Measurements from ENCODE around the gene MRPL55.

The MRPL55 gene

DNA sequence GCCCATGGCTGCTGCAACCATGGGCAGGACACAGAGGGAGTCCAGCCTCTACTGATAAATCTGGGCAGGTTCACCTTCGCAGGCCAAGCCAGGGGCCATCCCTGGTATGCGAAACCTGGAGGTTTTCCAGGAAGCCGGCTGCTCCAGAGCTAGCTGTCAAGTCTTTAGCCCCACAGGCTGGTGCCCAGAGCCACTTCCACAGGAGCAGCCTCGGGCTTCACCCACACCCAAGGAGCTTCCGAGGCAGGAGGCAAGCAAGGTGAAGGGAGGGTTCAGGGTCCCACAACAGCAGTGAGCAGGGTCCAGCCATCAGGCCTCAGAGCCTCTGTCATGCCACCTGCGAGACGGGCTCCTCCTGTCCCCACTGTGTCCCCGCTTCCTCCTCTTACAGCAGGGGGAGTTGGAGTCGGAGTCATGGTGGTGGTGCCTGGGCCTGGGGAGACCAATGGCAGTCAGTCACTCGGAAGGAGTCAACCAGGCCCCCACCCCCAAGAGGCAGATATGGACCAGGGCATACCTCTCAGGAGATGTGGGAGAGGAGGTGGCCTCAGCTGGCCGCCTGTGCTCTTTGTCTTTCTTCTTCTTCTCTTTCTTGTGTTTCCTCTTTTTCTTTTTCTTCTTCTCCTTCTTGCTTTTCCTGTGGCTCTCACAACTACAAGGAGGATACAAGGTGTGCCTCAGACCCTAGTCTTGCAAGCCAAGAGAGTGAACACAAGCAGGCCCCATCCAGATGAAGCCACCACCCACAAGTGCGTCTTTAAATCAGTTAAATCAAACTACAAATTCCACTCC lies 8.1 kb downstream of the MRPL55 start:
- no peak for DNase-seq (ENCODE audit: low spot score)

DNA sequence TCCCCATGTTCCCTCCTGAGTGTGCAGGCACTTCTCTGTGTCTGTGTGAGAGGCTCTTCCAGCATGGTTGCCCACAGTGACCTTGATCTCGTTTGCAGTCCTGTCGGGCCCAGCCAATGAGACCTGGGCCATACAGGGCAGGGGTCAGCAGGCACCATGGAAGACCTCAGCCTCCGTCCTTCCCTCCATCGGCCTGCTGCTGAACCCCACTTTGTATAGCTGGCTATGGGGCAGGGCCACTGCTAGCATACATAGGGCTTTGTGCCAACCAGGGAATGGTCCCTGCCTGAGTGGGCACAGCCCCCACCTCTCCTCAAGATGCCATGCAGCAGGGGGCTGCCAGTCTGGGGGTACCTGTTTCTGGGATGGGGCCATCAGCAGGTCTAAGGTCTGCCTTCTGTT lies 9.8 kb downstream of the MRPL55 start:
- no peak for DNase-seq (ENCODE audit: low spot score)

DNA sequence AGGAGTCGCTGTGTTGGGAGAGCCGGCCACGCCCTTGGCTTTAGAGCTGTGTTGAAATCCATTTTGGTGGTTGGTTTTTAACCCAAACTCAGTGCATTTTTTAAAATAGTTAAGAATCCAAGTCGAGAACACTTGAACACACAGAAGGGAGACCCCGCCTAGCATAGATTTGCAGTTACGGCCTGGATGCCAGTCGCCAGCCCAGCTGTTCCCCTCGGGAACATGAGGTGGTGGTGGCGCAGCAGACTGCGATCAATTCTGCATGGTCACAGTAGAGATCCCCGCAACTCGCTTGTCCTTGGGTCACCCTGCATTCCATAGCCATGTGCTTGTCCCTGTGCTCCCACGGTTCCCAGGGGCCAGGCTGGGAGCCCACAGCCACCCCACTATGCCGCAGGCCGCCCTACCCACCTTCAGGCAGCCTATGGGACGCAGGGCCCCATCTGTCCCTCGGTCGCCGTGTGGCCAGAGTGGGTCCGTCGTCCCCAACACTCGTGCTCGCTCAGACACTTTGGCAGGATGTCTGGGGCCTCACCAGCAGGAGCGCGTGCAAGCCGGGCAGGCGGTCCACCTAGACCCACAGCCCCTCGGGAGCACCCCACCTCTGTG lies 10.7 kb downstream of the MRPL55 start:
- DNase-seq (ENCODE audit: low spot score), result no peak

GRCh38 chr1:228097333-228098081 lies 11.6 kb downstream of the MRPL55 start:
- DNase-seq (ENCODE audit: low spot score), result no peak

GRCh38 chr1:228096416-228097332 lies 12.4 kb downstream of the MRPL55 start:
- DNase-seq (ENCODE audit: low spot score), result no peak

DNA sequence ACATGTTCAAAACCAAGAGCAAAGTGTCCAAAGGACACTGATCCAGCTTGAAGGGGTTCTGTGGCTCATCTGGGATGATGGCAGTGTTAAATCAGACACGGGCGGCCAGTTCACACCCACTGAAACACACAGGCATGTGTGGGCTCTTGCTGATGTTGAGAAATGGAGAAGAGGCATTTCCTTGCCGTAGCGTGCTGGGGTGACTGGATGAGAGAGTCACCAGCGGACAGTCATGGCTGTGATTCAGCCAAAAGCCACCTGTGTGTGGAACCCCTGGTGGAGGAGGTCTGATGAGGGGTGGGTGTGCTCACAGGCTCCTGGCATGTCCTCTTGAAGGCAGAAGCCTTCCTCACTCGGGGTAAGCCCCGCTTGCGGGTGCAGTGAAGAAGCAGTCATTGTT lies 13.2 kb downstream of the MRPL55 start:
- no peak for DNase-seq (ENCODE audit: low spot score)

GRCh38 chr1:228095161-228095560 lies 13.9 kb downstream of the MRPL55 start:
- DNase-seq (ENCODE audit: low spot score), result no peak

DNA sequence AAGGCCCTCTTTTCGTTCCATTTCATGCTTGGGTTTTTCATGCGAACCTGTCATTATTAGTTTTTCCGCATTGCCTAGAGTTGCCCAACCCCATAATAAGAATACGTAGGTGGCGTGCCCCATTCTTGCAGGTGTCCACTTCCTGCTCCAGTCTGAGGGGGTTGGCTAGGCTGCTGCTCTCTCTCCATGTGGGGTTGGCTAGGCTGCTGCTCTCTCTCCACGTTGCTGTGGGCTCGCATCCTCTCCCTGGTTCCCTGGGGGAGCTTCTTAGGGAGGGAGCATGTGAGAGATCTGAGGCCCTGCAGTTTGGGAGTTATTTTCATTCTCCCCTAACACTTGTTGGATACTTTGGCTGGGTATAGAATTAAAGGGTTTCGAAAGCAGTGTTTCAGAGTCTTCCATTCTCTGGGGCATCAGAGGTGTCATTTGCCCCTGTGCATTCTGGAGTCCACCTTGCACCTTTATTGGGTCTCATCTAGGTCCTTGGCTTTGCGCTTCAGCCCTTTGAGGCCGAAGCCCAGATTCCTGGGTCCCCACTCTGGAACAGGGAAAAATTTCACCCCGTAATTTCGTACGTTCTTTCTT lies 14.6 kb downstream of the MRPL55 start:
- DNase-seq (ENCODE audit: low spot score), result no peak

DNA sequence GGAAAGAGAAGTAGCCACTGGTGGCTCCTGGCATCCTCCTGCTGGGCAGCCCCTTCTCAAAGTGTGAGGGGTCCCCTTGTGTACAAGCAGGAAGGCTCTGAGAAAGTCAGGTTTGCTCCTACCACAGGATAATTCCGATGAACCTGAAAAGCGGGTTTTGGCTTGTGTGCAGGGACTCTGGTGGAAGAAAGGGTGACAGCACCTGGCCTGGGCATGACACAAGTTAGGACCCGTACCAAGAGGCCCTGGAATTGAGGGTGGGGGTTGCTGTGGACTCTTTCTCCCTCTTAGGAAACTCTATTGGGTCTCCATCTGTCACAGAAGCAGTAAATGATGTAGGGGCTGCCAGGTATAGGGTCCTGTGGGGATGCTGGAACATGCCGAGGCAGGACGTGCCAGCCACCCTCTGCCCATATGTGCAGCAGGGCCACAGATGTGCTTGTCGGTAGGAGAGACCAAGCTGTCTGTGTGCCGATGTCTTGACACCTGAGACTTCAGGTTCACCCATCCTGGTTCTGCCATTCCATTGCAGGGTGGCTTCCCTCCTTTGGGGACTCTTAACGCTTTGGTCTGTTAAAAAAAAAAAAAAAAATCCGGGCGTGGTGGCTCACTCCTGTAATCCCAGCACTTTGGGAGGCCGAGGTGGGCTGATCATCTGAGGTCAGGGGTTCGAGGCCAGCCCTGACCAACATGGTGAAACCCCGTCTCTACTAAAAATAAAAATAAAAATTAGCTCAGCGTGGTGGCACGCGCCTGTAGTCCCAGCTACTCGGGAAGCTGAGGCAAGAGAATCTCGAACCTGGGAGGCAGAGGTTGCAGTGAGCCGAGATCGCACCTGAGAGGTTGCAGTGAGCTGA lies 15.8 kb downstream of the MRPL55 start:
- DNase-seq (ENCODE audit: low spot score), result no peak

DNA sequence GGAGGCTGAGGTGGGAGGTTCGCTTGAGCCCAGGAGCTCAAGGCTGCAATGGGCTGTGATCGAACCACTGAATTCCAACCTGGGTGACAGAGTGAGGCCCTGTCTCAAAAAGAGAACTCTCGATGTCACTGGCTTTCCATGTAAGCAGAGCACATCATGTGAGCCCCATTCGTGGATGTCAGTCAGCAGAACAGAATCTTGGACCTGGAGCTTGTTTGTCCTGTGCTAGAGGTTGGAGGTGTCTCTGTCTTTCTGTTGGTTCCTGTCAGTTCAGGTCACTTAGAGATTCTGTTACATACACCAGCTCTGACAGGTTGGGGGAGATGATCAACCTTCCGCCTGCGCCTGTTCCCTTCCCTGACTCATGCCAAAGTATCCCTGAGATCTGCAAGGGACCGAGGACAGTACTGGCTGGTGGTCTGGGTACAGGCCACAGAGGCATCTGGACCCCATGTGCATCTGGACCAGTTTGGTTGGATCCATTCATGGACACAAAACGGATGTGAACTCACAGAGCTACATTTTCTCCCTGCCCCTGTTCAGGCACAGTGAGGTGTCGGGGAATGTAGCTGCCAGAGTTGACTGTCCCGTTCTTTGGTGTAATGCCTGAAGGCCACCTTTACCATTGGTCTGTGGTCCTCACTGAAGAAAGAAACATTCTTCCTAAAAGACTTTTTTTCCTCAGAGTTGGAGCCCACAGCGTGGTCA lies 16.6 kb downstream of the MRPL55 start:
- no peak for DNase-seq (ENCODE audit: low spot score)

GRCh38 chr1:228091084-228091483 lies 18.0 kb downstream of the MRPL55 start:
- DNase-seq (ENCODE audit: low spot score), result no peak

- DNase-seq (ENCODE audit: low spot score), result peak; percentile 40
These were observed 18.5 kb downstream of the MRPL55 start for GRCh38 chr1:228090613-228091081.

GRCh38 chr1:228089519-228090380 lies 19.3 kb downstream of the MRPL55 start:
- no peak for DNase-seq (ENCODE audit: low spot score)

GRCh38 chr1:228088586-228089498 lies 20.3 kb downstream of the MRPL55 start:
- no peak for DNase-seq (ENCODE audit: low spot score)

- DNase-seq (ENCODE audit: low spot score), result peak; percentile 86
These were observed 21.3 kb downstream of the MRPL55 start for GRCh38 chr1:228087771-228088251.

DNA sequence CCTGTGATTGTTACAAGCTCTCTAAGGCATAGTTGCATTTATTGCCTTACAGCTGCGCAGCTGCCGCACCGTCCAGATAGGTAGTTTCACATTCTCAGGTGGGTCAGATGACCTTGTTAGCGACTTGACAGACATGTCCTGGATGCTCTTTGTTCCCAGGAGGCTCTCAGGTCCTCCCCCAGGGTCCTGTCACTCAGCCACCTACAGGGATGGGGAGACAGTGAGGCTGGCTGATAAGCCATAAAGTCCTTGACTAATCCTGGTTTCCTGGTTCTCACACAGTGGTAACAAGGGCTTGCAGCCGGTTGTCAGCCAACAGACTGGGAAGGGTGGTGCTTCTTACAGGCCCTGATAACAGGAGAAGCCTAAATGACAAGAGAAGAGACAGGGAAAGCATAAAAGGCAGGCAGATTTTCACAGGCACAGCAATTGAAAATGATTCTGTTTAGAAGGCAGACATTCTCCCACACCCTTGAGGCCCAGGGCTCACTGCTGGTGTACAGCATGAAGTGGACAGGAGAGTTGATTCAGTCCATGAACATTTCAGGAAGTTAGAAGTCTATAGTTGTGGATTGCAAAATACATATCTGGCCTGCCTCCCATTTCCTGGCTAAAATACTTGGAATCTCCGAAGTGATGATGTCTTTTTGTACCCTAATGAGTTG lies 23.7 kb downstream of the MRPL55 start:
- peak; percentile 64 for DNase-seq (ENCODE audit: low spot score)

- DNase-seq (ENCODE audit: low spot score), result no peak
These were observed 24.3 kb downstream of the MRPL55 start for GRCh38 chr1:228084797-228085196.

Data from kidney tubule cell (primary cell).